Brain pericyte (primary cell): ENCODE data around the gene OMA1.
"Not testable (repeated sequence)": the region's sequence is repeated elsewhere in the genome, so short reads cannot be mapped to it uniquely, and the experiment has no call there.

Source experiments
- DNase-seq: peaks from one replicate; pipeline ENCODE4 v3.0.0-alpha.2; 2012; ENCODE audit warnings: low read depth, low spot score

Gene OMA1

DNA sequence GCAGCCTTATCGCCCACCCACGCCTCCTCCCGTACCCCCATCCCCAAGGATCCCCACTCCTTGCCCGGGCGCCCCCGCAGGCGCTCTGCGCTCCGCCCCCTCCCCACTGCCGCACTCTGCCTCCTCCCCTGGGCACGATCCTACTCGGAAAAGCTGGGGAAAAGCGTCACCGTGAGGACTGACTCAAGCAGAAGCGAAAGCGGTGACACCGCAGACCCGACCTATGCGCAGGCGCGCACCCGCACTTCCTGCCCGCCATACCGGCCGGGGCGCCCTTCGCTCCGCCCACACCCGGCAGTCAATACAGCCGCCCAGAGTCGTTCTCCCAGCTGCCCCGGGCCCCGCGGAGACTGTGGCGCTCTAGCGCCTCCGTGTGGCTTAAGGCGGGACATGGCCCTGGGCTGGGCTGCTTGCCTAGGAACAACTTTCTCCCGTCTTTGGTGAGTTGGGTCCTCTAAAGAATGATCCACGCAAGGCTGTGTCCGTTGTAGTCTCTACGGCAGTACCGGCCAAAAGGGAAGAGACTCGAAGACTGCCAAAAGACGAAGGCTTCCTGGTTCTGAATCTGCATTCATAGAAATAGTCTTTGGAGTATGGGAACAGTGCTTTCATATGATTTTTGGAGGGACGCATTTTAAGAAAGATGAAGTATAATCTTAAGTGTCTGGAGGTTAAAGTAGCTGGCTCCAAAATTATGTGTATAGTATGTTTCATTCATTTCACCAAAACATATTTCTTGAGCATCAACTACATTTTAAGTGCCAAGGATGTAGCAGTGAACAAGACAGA is at the start of gene OMA1:
OMA1 (minus strand) TSS at position 207 of the 789 bp plus-strand sequence. CDS start 7,432 bp downstream, outside the sequence.
- DNase-seq: peak; percentile 94

DNA sequence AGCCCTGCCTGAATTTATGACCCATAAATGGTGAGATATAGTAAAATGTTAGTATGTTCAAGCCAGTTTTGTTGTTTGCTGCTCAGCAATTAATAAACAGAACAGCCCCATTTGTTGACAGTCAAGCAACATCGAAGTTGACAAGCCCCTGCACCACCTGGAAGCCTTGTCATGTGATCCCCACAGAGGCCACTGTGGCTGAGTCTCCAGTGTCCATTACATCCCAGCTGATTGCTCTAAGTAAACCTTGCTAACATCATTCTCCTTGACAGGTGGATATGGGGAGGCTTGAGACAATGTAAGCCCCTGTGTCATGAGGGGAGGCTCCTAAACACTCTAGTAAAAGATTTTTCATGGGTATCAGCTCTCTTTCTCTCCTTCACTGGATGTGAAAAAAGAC is 48.0 kb upstream of the OMA1 start:
- DNase-seq: no peak

DNA sequence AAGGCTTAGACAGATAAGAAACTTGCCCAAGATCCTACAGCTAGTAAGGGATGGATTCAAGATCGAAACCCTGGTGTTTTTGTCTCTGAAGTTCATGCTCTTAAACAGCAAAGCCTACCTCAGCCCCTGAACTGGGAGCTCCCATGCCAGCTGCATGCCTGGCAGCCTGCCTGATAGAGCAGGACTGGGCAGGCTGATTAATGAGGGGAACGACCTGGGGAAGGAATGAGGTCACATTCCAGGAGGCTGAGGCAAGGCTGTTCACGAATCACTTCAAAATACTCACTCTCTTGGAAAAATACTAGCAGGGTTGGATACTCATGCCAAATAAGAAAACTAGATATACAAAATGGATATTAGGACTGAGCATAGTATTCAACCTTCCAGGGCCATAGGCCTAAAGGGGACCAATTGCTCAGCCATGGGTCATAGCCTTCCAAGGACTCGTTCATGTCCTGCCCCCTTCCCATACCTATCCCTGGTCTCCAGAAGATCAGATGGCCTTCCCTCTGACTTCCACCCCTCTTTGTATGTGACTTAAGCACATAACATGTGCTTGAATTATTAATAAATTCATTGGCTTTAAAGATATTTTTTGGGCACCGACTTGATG is 46.1 kb upstream of the OMA1 start:
- DNase-seq: no peak

DNA sequence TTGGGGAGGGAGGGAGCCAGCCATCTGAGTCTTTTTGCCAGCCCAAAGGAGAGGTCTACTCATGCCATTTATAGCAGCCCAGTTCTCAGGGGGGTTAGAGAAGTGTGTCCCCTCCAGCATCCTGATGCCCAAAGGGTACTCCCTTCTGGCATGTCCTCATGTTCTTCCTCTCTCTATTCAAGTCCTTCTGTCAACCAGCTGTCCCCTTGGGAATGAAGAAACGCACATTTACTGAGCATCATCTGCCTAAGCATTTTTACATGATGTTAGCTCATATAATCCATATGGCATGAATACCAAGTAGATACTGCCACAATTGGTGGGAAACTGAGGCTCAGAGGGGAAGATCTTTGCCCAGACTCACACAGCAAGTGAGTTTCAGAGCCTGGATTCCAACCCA is 45.3 kb upstream of the OMA1 start:
- DNase-seq: no peak

DNA sequence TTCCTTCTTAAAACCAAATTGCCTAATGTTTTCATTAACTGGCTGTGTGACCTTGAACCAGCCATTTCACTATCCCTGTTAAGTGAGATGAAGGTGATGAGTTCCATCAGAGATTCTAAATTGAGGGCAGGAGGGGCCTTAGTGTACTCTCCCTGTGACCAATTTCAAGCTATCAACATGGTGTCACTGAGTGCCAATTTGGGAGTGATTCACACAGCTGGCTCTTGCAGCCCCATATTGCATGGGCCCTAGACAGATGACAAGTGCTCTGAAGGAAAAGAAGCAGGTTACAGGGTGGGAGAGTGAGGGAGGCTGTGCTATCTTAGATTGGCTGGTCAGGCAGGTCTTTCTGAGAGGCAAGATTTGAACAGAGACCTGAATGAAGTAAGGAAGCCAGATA is 43.5 kb upstream of the OMA1 start:
- no peak for DNase-seq

DNA sequence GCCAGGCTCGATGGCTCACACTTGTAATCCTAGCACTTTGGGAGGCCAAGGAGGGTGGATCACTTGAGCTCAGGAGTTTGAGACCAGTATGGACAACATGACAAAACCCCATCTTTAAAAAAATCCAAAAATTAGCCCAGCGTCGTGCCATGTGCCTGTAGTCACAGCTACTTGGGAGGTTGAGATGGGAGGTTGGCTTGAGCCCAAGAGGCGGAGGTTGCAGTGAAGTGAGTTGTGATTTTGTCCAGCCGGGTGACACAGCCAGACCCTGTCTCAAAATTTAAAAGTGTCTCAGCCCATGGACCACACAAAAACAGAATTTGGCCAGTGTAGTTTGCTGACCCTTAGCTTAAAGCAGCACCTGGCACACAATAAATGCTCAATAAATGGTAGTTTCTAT is 41.9 kb upstream of the OMA1 start:
- DNase-seq: no peak

DNA sequence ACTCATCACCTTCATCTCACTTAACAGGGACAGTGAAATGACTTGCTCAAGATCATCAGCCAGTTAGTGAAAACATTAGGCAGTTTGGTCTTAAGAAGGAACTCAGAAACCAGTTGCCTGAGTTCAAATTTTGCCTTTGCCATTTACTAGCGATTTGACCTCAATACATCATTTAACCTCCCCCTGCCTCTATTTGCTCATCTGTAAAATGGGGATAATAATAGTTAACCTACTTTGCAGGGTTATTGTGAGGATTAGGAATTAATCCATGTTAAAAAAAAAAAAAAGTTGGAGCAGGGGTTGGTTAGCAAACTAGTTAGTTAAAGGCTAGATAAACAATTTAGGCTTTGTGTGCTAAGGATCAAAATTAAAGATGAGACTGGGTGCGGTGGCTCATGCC is 41.1 kb upstream of the OMA1 start:
- no peak for DNase-seq

DNA sequence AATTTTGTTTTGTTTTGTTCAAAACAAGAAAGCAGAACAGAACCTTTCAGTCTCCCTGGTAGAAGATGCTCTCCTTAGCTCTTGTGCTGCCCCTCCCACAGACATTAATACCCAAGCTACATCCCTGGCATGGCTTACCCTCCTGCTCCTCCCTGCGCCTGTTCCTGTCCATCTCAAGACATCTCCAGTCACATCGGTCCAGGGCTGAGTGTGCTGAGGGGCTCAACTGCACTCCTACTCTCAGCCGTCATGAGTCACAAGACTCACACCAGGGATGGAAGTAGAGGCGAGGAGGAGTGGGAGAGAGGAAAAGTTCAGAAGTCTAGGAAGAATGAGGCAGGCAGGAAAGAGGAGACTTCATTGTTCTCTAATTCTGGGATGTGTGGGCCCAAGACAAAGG is 39.7 kb upstream of the OMA1 start:
- DNase-seq: no peak

DNA sequence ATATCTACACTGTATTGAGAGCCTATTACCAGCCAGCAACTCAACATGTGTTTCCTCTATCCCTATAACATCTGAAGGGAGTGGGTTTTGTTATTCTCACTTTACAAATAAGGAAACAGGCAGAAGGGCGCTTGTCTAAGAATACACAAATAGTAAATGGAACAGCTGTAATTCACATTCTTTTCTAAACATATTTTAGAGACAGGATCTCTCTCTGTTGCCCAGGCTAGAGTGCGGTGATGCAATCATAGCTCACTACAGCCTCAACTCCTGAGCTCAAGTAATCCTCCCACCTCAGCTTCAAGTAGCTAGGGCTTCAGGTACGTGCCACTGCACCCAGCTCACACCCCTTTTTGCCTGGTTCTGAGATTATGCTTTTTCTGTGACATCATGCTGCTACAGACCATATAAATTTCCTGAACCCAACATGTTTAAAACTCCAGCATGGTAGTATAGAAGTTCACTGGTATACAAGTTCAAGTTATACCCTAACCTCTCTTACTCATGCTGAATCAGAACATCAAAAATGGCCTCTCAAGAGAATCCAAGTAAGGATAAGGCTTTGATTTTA is 39.1 kb upstream of the OMA1 start:
- DNase-seq: no peak

DNA sequence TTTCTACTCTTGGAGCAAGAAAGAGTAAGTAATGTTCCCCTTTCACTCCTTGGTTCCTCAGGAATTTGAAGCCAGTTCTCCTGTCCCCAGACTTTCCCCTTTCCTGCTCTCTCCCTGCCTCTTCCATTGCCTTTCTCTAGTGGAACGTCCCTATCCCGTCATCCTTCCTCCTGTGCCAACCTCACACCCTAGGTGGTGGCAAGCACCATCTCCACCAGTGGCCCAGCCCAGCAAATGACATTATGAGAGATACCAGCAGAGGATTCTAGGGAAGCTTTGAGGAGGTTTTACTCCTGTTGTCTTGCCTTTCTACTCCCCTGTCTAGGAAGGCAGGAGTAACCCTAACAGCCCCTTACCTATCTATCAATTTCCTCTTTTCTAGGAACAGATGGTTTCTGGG is 38.6 kb upstream of the OMA1 start:
- no peak for DNase-seq

DNA sequence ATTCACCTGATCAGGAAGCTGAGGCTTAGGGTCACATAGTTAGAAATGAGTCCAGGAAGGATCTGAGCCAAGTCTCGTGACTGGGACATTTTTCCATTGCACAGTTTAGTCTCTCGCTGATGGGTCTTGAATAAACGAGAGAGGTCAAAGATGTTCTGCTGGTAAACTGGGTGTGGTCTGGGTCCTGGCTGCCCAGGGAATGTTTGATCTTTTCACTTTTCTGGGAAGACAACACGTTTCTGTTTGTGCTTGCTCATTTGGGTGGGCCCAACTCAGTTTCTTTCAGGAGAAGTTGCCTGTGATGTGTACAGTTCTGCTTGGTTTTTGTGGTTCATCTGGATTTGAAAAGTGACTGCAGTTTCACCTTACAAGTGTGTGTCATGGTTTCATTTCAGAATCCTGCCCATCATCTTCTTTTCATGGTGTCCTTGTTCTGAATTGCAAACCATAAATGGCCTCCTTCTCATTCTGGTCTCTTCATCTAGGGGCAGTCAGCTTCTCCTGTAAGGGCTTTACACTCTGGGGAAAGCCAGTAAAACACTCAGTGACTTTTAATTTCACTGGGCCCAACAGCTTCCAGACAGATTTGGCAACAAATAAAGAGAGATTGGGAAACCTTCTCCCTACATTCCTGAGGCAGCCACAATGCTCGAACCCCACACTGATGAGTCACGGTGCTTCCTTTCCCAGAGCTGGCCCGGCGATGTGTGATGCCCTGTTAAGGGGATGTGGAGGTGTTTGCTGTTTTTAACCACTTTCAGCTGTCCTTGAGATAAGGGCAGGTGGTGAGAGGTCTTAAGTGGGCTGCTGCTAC is 37.8 kb upstream of the OMA1 start:
- no peak for DNase-seq

DNA sequence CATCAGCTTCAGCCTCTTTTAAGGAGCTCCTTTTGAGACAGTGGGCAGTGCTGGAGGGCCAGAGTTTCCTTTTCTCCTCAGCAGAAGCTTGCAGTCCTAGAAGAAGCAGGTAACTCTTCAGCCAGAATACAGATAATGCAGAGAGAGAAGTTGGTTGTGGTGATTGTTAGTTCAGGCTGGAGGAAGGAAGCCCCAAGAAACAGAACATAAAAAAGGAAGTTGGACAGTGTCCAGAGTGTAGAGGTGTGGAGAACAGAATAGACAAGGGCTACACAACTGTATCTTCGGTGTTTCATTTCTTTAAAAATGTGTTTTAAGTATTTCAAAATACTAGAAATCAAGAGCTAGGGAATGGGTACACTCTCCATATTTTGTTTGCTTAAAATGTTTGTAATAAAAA is 37.0 kb upstream of the OMA1 start:
- no peak for DNase-seq

DNA sequence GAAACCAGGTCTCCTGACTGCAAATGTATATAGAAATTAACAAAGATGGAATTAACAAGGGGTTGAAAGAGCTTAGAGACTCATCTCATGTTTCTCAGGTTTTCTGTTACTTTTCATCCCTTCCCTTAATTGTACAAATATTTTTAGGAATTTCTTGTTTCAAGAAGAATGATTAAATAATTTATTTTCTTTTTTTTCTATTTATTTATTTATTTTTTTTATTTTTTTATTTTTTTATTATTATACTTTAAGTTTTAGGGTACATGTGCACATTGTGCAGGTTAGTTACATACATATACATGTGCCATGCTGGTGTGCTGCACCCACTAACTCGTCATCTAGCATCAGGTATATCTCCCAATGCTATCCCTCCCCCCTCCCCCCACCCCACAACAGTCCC is 35.6 kb upstream of the OMA1 start:
- DNase-seq: not testable (repeated sequence)

DNA sequence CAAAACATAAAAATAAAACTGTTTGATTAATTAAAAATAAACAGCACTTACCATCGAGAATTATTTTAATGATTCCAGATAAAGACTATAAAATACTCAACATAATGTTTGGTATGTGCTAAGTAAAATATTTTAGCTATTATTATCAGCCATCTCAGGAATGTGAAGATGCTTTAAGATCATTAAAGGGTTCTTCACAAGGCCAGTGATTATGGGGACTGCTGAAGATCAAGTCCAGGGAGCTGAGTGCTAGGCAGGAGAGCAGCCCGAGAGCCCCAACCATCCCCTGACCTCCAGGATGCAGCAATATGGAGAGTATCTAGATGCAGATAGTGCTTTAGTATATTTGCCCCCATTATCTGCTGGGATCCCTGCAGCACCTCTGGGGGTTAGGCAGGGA is 35.1 kb upstream of the OMA1 start:
- DNase-seq: no peak

DNA sequence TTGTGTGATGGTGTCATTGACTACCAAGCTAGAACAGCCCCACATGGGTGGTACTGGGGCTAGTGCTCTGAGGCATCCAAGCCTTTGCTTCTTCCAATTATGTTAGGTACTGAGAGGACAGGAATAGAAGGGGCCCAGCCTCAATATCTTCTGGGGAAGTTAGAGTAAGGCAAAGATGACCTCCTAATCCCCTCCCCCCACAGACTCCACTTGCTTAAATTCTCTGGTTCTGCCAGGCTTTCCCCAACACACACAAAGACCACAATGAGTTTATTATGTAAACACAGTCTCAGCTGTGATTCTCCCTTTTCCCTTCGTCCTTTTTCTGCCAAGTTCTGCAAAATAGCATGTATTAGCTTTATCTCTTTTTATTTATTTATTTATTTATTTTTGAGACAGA is 33.7 kb upstream of the OMA1 start:
- DNase-seq: no peak

DNA sequence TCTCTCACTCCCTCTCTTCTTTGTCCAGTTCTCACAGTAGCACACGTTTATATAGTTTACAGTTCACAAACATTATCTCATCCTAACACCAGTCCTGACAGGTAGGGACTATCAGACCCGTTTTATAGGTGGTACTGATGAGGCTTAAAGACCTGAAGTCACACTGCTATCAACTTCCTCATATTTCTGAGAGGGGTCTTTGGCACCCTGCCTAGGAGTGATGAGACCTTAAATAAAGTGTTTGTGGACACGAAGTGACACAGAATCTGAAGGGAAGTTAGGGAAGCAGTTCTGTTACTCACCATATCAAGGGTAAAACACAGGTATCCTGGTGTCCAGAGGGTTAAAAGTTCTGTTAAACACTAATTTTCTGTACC is 31.1 kb upstream of the OMA1 start:
- DNase-seq: no peak

DNA sequence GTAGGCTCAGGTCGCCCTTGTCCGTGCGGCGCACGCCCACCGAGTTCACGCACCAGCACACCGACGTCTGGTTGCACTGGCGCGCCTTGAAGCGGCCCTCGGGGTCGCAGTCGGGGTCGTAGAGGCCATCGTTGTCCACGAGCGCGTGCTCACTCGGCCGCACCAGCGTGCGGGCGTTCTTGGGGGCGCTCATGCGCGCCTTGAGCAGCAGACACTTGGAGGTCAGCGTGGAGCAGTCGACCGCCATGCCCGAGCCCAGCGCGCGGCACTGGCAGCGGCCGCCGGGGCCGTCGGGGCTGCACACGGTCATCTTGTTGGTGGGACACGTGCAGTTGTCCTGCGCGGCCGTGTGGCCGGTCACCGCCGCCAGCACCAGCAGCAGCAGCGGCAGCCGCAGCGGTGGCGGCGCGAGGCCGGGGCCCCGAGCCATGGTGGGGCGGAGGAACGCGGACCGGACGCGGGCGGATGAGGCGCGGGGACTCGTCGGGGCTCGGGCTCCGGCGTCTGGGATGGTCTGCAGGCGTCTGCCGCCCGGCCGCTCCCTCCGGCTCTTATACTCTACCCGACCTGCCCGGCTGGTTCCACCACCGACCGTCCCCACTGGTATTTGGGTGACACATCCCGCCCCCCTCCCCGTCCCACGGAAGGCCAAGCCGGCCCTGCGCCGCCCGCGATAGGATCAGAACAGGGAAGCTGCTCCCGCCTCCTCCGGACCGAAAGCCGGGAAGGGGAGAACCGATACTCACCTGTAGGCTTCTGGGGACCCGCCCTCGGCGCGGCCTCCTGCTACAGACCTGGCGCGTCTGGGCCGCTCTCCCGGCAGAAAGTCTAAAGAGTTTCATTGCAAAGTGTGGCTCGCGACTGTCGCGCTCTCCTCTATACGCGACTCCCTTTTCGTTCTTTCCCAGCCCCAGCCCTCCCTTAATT is 30.5 kb upstream of the OMA1 start, which contains the start of gene TACSTD2:
TACSTD2 (minus strand) TSS at position 526 of the 927 bp plus-strand sequence; CDS start at position 430, 96 bp downstream.
- no peak for DNase-seq

DNA sequence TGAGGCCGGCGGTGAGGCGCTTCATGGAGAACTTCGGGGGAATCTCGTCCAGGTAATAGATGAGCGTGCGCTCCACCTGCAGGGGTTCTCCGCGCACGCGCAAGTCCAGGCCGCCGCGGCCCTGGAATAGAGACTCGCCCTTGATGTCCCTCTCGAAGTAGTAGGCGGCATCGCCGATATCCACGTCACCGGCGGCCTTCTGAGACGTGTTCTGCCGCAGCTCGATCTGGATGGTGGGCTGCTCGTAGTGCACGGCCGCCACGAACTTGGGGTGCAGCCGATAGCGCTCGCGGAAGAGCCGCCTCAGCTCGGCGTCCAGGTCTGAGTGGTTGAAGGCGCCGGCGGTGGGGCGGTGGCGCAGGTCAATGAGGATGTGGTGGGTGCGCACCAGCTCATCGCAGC is 29.8 kb upstream of the OMA1 start:
- DNase-seq: no peak

DNA sequence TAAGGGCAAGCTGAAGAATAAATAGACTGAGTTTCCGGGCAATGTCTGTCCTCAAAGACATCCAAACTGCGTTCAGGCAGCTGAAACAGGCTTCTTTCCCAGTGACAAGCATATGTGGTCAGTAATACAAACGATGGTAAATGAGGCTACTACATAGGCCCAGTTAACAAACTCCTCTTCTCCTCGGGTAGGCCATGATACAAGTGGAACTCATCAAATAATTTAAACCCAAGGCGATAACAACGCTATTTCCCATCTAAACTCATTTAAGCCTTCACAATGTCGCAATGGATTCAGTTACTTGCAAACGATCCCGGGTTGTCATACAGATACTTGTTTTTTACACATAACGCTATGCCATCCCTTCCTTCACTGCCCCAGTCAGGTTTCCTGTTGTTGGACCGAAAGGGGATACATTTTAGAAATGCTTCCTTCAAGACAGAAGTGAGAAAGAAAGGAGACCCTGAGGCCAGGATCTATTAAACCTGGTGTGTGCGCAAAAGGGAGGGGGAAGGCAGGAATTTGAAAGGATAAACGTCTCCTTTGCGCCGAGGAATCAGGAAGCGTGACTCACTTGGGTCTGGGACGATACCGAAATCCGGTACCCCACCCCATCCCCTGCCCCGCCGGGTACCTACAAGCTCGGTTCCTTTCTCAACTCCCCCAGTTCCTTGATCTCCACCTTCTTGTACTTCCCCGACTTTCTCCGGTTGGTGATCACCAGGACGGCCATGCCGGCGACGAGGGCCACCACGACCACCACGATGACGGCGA is 29.2 kb upstream of the OMA1 start:
- DNase-seq: no peak

DNA sequence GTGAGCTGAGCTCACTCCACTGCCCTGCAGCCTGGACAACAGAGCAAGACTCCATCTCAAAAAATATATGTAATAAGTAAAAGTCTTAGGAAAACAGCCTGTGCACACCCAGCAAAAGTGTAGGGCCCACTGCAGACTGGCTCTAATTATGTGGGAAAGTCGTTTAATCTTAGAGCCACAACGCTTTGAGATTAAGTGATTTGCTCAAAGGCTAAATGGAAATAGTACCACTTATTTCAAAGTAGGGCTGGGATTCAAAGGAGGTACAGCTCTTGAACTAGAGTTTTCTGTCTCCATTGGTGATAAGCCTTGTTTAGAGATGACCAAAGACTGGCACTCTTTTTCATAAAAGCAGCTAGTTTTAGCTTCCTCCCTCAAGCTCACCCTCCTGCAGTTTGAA is 28.3 kb upstream of the OMA1 start:
- no peak for DNase-seq
